Ishikawa (cell line): ENCODE results near the gene NEU4.

Source experiments
- CEBPB ChIP-seq: IDR thresholded peaks from 2 replicates; pipeline ENCODE4 v1.6.1; 2012
- CREB1 ChIP-seq: IDR thresholded peaks from 2 replicates; pipeline ENCODE4 v1.6.1; 2012; ENCODE audit warnings: low read depth
- EGR1 ChIP-seq: IDR thresholded peaks from 2 replicates; pipeline ENCODE4 v1.6.1; 2012
- EP300 ChIP-seq: IDR thresholded peaks from 2 replicates; pipeline ENCODE4 v1.6.1; 2012; ENCODE audit warnings: borderline replicate concordance
- FOXM1 ChIP-seq: IDR thresholded peaks from 2 replicates; pipeline ENCODE4 v1.6.1; 2012; ENCODE audit warnings: low read depth, borderline replicate concordance
- NFIC ChIP-seq: IDR thresholded peaks from 2 replicates; pipeline ENCODE4 v1.6.1; 2012
- RAD21 ChIP-seq: IDR thresholded peaks from 2 replicates; pipeline ENCODE4 v1.6.1; 2012; ENCODE audit warnings: low read depth
- TAF1 ChIP-seq: IDR thresholded peaks from 2 replicates; pipeline ENCODE4 v1.6.1; 2012; ENCODE audit warnings: low read depth, mild to moderate bottlenecking
- TCF12 ChIP-seq: IDR thresholded peaks from 2 replicates; pipeline ENCODE4 v1.6.1; 2012; ENCODE audit warnings: low read depth
- TEAD4 ChIP-seq: IDR thresholded peaks from 2 replicates; pipeline ENCODE4 v1.6.1; 2012
- YY1 ChIP-seq: IDR thresholded peaks from 2 replicates; pipeline ENCODE4 v1.6.1; 2012; ENCODE audit warnings: low read depth
- ZBTB7A ChIP-seq: IDR thresholded peaks from 2 replicates; pipeline ENCODE4 v1.6.1; 2012; ENCODE audit warnings: low read depth
- TF ChIP-seq, protein P1 (sequence below): IDR thresholded peaks from 2 replicates; pipeline ENCODE4 v1.6.1; 2012; ENCODE audit warnings: low read depth, mild to moderate bottlenecking
- TF ChIP-seq, protein P2 (sequence below): IDR thresholded peaks from 2 replicates; pipeline ENCODE4 v1.6.1; 2012
- TF ChIP-seq, protein P3 (sequence below): IDR thresholded peaks from 2 replicates; pipeline ENCODE4 v1.6.1; 2012

Gene NEU4

GRCh38 chr2:241762933-241763369 lies 46.0 kb upstream of the NEU4 start:
- no peak for TF ChIP-seq EGR1
- TF ChIP-seq YY1: no peak
- no peak for TF ChIP-seq EP300
- TF ChIP-seq, protein P1, sequence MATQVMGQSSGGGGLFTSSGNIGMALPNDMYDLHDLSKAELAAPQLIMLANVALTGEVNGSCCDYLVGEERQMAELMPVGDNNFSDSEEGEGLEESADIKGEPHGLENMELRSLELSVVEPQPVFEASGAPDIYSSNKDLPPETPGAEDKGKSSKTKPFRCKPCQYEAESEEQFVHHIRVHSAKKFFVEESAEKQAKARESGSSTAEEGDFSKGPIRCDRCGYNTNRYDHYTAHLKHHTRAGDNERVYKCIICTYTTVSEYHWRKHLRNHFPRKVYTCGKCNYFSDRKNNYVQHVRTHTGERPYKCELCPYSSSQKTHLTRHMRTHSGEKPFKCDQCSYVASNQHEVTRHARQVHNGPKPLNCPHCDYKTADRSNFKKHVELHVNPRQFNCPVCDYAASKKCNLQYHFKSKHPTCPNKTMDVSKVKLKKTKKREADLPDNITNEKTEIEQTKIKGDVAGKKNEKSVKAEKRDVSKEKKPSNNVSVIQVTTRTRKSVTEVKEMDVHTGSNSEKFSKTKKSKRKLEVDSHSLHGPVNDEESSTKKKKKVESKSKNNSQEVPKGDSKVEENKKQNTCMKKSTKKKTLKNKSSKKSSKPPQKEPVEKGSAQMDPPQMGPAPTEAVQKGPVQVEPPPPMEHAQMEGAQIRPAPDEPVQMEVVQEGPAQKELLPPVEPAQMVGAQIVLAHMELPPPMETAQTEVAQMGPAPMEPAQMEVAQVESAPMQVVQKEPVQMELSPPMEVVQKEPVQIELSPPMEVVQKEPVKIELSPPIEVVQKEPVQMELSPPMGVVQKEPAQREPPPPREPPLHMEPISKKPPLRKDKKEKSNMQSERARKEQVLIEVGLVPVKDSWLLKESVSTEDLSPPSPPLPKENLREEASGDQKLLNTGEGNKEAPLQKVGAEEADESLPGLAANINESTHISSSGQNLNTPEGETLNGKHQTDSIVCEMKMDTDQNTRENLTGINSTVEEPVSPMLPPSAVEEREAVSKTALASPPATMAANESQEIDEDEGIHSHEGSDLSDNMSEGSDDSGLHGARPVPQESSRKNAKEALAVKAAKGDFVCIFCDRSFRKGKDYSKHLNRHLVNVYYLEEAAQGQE: no peak
- no peak for TF ChIP-seq NFIC
- TF ChIP-seq FOXM1: no peak
- no peak for TF ChIP-seq TAF1
- no peak for TF ChIP-seq CEBPB
- TF ChIP-seq TCF12: no peak

DNA sequence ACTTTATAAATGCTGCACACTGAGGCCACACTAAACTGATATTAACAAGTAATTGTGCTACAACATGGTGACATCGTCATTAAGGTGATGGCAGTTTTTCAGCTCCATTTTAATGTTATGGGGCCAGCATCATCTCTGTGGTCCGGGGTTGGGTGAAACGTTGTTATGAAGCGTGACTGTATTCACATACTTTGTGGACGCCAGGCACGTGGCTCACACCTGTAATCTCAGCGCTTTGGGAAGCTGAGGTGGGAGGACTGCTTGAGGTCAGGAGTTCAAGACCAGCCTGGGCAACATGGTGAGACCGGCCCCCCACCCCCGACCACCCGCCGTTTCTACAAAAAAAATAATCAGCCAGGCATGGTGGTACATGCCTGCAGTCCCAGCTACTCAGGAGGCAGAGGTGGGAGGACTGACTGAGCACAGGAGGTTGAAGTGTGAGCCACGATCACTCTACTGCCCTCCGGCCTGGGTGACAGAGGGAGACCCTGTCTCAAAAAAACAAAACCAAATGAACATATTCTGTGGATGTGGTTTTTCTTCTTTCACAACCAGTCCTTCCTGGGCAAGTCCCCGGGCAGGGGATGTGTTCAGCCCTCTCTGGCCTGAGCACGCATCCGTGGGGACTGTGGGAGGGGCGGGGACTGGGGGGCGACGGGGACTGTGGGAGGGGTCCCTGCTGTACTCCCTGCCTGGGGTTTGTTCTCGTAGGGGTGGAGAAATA lies 45.3 kb upstream of the NEU4 start:
- TF ChIP-seq FOXM1: no peak
- no peak for TF ChIP-seq CREB1
- TF ChIP-seq ZBTB7A: no peak
- TF ChIP-seq TAF1: no peak
- no peak for TF ChIP-seq TEAD4
- TF ChIP-seq RAD21: no peak
- TF ChIP-seq NFIC: no peak
- TF ChIP-seq, protein P2, sequence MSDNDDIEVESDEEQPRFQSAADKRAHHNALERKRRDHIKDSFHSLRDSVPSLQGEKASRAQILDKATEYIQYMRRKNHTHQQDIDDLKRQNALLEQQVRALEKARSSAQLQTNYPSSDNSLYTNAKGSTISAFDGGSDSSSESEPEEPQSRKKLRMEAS: no peak
- no peak for TF ChIP-seq YY1
- TF ChIP-seq, protein P3, sequence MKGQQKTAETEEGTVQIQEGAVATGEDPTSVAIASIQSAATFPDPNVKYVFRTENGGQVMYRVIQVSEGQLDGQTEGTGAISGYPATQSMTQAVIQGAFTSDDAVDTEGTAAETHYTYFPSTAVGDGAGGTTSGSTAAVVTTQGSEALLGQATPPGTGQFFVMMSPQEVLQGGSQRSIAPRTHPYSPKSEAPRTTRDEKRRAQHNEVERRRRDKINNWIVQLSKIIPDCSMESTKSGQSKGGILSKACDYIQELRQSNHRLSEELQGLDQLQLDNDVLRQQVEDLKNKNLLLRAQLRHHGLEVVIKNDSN: no peak
- no peak for TF ChIP-seq CEBPB
- no peak for TF ChIP-seq EP300
- TF ChIP-seq, protein P1: no peak
- TF ChIP-seq TCF12: no peak
- no peak for TF ChIP-seq EGR1

DNA sequence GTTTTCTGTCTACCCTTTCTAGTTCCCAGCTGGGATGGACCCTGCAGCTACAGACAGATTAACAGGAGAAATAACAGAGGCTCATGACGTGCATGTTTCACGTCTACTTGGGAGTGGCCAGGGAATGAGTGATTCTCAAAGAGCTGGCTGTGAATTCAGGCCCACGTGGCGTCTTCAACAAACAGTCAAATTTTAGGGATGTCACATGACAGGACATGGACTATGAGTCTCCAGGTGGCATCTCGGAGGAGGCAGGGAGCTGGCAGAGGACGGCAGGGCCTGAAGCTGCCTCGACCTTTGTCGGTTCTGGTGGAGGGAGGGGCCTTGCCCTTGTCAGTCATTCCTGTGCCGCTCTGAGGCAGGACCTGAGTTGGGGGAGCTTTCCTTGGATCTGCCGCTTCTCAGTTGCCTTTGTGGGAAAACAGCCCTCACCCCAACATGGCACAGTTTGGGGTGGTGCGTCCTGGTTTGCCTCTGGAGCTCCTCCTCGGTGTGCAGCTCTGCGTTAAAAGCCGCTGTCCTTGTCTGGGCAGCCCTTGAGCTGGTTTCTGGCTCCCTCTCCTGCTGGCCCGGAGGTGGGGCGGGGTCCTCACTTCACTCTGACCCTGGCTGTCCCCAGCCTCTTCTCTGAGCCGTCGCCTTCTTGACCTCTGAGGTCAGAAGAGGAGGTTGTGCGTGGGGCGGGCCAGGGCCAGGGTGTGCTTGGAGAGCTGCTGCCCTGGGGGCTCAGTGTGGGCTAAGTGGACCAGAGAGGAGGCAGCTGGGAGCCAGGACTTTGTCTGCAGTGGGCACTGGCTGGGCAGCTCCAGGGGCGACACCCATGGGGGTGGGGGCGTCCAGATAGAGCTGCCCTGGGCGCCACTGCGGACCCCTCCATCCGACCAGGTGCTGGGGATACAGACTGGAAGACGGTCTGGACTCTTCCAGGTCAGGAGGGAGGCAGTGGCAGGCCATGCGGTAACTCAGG lies 44.4 kb upstream of the NEU4 start:
- no peak for TF ChIP-seq EGR1
- no peak for TF ChIP-seq EP300
- no peak for TF ChIP-seq CREB1

GRCh38 chr2:241767464-241768250 lies 41.3 kb upstream of the NEU4 start:
- TF ChIP-seq TAF1 (no peak), YY1 (no peak), TEAD4 (no peak), FOXM1 (no peak), RAD21 (no peak), CREB1 (no peak), TCF12 (no peak), NFIC (no peak), ZBTB7A (no peak), CEBPB (no peak), EGR1 (no peak), EP300 (no peak)
- TF ChIP-seq, protein P2: no peak
- TF ChIP-seq, protein P1: no peak
